DND-41 (cell line): ENCODE measurements around the gene ALPK3.

ENCODE experiments used
- ATAC-seq: fragments of 200-7000 bp; cut with Tn5 transposase; 3 replicates; pipeline ENCODE4 v1.9.1; 2021; ENCODE audit warnings: low read depth; ENCODE audit not compliant: insufficient read depth
- DNase-seq: peaks from one replicate; pipeline ENCODE4 v3.0.0-alpha.2; 2020
- H2AFZ ChIP-seq: 2 replicates; pipeline ENCODE4 v1.6.0; 2012; ENCODE audit warnings: low read depth, low read length
- H3K27ac ChIP-seq: 2 replicates; pipeline ENCODE4 v1.5.1; 2012; ENCODE audit warnings: low read length, inconsistent platforms
- H3K27me3 ChIP-seq: fragments of 200-600 bp; sonication (generic); 2 replicates; pipeline ENCODE4 v1.6.0; 2012; ENCODE audit warnings: low read length, mild to moderate bottlenecking, inconsistent platforms; ENCODE audit not compliant: insufficient read depth, poor library complexity
- H3K36me3 ChIP-seq: 2 replicates; pipeline ENCODE4 v1.5.1; 2012; ENCODE audit warnings: low read length, inconsistent platforms; ENCODE audit not compliant: insufficient read depth
- H3K4me1 ChIP-seq: 2 replicates; pipeline ENCODE4 v1.5.1; 2012; ENCODE audit warnings: mild to moderate bottlenecking, low read length; ENCODE audit not compliant: insufficient read depth
- H3K4me2 ChIP-seq: 2 replicates; pipeline ENCODE4 v1.6.0; 2012; ENCODE audit warnings: mild to moderate bottlenecking, moderate library complexity, low read length, inconsistent platforms; ENCODE audit not compliant: insufficient read depth
- H3K4me3 ChIP-seq, 2 experiments: fragments of 200-600 bp in 1 of 2; shearing (Covaris generic) in 1 of 2; 2 replicates each; pipeline ENCODE4 v1.5.1; 2012 to 2016; ENCODE audit warnings: inconsistent platforms in 2 of 2, low read length in 2 of 2, mild to moderate bottlenecking in 2 of 2, low read depth in 1 of 2, moderate library complexity in 1 of 2
- H3K79me2 ChIP-seq: 2 replicates; pipeline ENCODE4 v1.6.0; 2012; ENCODE audit warnings: low read length, inconsistent platforms; ENCODE audit not compliant: insufficient read depth
- H3K9ac ChIP-seq: 2 replicates; pipeline ENCODE4 v1.6.0; 2012; ENCODE audit warnings: low read depth, mild to moderate bottlenecking, inconsistent platforms, low read length, moderate library complexity
- H3K9me3 ChIP-seq: 2 replicates; pipeline ENCODE4 v1.5.1; 2012; ENCODE audit warnings: low read length, moderate library complexity, mild to moderate bottlenecking, inconsistent platforms; ENCODE audit not compliant: insufficient read depth, severe bottlenecking
- H4K20me1 ChIP-seq: 2 replicates; pipeline ENCODE4 v1.6.0; 2012; ENCODE audit warnings: low read length; ENCODE audit not compliant: insufficient read depth
- EZH2 ChIP-seq: IDR thresholded peaks from 3 replicates; pipeline ENCODE4 v1.6.1; 2012; ENCODE audit warnings: borderline replicate concordance, low read depth, mild to moderate bottlenecking, moderate library complexity, low read length, inconsistent platforms; ENCODE audit not compliant: severe bottlenecking
- TF ChIP-seq, protein P1 (sequence below): IDR thresholded peaks from 2 replicates; pipeline ENCODE4 v1.5.1; 2012; ENCODE audit warnings: borderline replicate concordance, low read length, moderate library complexity, mild to moderate bottlenecking; ENCODE audit not compliant: poor library complexity, severe bottlenecking; ENCODE audit errors: extremely low read depth

The ALPK3 gene

GRCh38 chr15:84883916-84884781, 67.0 kb downstream of the ALPK3 start, which contains the start of gene SLC28A1:
TSS of gene SLC28A1 (plus strand) at chr15:84884662. CDS start at chr15:84887761, 3,099 bp downstream.
- TF ChIP-seq EZH2 = no peak
- TF ChIP-seq, protein P1, sequence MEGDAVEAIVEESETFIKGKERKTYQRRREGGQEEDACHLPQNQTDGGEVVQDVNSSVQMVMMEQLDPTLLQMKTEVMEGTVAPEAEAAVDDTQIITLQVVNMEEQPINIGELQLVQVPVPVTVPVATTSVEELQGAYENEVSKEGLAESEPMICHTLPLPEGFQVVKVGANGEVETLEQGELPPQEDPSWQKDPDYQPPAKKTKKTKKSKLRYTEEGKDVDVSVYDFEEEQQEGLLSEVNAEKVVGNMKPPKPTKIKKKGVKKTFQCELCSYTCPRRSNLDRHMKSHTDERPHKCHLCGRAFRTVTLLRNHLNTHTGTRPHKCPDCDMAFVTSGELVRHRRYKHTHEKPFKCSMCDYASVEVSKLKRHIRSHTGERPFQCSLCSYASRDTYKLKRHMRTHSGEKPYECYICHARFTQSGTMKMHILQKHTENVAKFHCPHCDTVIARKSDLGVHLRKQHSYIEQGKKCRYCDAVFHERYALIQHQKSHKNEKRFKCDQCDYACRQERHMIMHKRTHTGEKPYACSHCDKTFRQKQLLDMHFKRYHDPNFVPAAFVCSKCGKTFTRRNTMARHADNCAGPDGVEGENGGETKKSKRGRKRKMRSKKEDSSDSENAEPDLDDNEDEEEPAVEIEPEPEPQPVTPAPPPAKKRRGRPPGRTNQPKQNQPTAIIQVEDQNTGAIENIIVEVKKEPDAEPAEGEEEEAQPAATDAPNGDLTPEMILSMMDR = no peak

DNA sequence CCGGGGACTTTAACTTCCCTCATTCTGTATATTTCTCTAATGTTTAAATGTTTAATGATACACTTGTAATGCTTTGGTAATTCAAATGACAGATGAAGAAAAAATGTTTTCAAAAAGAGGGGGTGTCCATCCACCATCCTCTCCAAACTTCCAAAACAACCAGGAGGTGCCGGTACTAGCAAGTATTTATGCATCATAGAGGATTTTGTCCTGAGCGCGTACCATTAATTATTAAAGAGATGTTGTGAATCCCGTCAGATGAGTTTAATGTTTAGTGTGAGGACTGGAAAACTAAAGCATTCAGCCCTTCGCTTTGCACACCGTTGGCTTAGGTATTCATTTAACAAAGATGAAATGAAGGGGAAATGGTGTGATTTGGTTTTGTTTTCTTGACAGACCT, 68.6 kb downstream of the ALPK3 start:
- Histone ChIP-seq H2AFZ (no peak overlapping the region), H3K27ac (no peak overlapping the region), H3K4me3 (no peak overlapping the region), H3K9ac (no peak overlapping the region), H3K4me2 (no peak overlapping the region), H3K79me2 (no peaks in the 10 kb centered on the region), H4K20me1 (0 out of 2 replicates have a peak, but pooled peaks cover 3% of the 10 kb centered on the region), H3K4me1 (no peaks in the 10 kb centered on the region), H3K9me3 (no peaks in the 10 kb centered on the region), H3K36me3 (no peaks in the 10 kb centered on the region), H3K27me3 (no peaks in the 10 kb centered on the region)
- DNase-seq = no peak
- TF ChIP-seq EZH2 = no peak
- TF ChIP-seq, protein P1 = no peak
- ATAC-seq = no peak

More at GRCh38 chr15:84883916-84884781, 67.0 kb downstream of the ALPK3 start, which contains the start of gene SLC28A1:
- no peak within 1 kb of the TSS for H3K9ac ChIP-seq
- H3K27me3 ChIP-seq = no peaks in the 10 kb centered on the region
- 0 out of 2 replicates have a peak, but pooled peaks cover 4% of the 10 kb centered on the region for H4K20me1 ChIP-seq
- H3K4me1 ChIP-seq = no peaks in the 10 kb centered on the region
- no peaks in the 10 kb centered on the region for H3K9me3 ChIP-seq
- H3K79me2 ChIP-seq = no peaks in the 10 kb centered on the region
- ATAC-seq (no peak), DNase-seq (no peak)
- no peak within 1 kb of the TSS for H2AFZ ChIP-seq
- H3K4me2 ChIP-seq = no peak within 1 kb of the TSS
- no peaks in the 10 kb centered on the region for H3K36me3 ChIP-seq
- no peak within 1 kb of the TSS for H3K4me3 ChIP-seq
- H3K27ac ChIP-seq = no peak within 1 kb of the TSS

- DNase-seq (no peak), ATAC-seq (no peak)
- Histone ChIP-seq H3K9me3 (no peaks in the 10 kb centered on the region), H3K9ac (no peak overlapping the region), H3K4me3 (no peak overlapping the region), H3K79me2 (no peaks in the 10 kb centered on the region), H3K4me1 (no peaks in the 10 kb centered on the region), H3K27ac (no peak overlapping the region), H2AFZ (no peak overlapping the region), H3K36me3 (no peaks in the 10 kb centered on the region), H3K4me2 (no peak overlapping the region), H3K27me3 (no peaks in the 10 kb centered on the region), H4K20me1 (no peaks in the 10 kb centered on the region)
- TF ChIP-seq, protein P1 = no peak
- no peak for TF ChIP-seq EZH2
Measured at GRCh38 chr15:84886211-84886983, 69.2 kb downstream of the ALPK3 start.
